Activated T-cell treated with anti-CD3 and anti-CD28 coated beads, Interleukin-2, amount 50 U/mL, for 48 hours (primary cell): ENCODE data around the gene SIRT2.
A peak's percentile ranks its signal among the peaks of the same experiment; 100 is the strongest.

Experiments
- DNase-seq, 2 experiments: peaks; one replicate each; pipeline ENCODE4 v3.0.0-alpha.2; 2020

SIRT2 gene

GRCh38 chr19:38919837-38920601 is 20.6 kb upstream of the SIRT2 start:
- no peak for DNase-seq

- DNase-seq: no peak
Observed at GRCh38 chr19:38918526-38918925, 19.1 kb upstream of the SIRT2 start.

GRCh38 chr19:38917921-38918491 is 18.6 kb upstream of the SIRT2 start:
- no peak for DNase-seq

GRCh38 chr19:38917516-38917915 is 18.1 kb upstream of the SIRT2 start:
- DNase-seq: no peak

- no peak for DNase-seq
Observed at GRCh38 chr19:38915329-38916321, 16.2 kb upstream of the SIRT2 start.

- DNase-seq: no peak
Observed at GRCh38 chr19:38913958-38914357, 14.5 kb upstream of the SIRT2 start.

GRCh38 chr19:38912600-38913514 is 13.4 kb upstream of the SIRT2 start:
- peak; percentile 31 to 36 for DNase-seq

- DNase-seq: no peak
Observed at GRCh38 chr19:38911388-38912001, 12.1 kb upstream of the SIRT2 start.

GRCh38 chr19:38910488-38910887 is 11.1 kb upstream of the SIRT2 start:
- no peak for DNase-seq

- no peak for DNase-seq
Observed at GRCh38 chr19:38908911-38909310, 9.5 kb upstream of the SIRT2 start.

GRCh38 chr19:38907670-38908069 is 8.3 kb upstream of the SIRT2 start:
- DNase-seq: no peak

GRCh38 chr19:38907227-38907626 is 7.8 kb upstream of the SIRT2 start:
- no peak for DNase-seq

- no peak for DNase-seq
Observed at GRCh38 chr19:38905620-38906019, 6.2 kb upstream of the SIRT2 start.

- no peak for DNase-seq
Observed at GRCh38 chr19:38904581-38905539, 5.4 kb upstream of the SIRT2 start.

- no peak for DNase-seq
Observed at GRCh38 chr19:38901683-38902082, 2.3 kb upstream of the SIRT2 start.

- DNase-seq: no peak
Observed at GRCh38 chr19:38900743-38901190, 1.3 kb upstream of the SIRT2 start.

GRCh38 chr19:38900202-38900629 is 798 bp upstream of the SIRT2 start:
- no peak for DNase-seq

GRCh38 chr19:38898788-38899446 is 501 bp downstream of the SIRT2 start:
- DNase-seq: no peak

GRCh38 chr19:38894968-38895367 is 4.5 kb downstream of the SIRT2 start:
- DNase-seq: no peak

GRCh38 chr19:38893341-38893771 is 6.1 kb downstream of the SIRT2 start:
- no peak for DNase-seq
